H1 (cell line): ENCODE data around the gene MRPS5. TPM values are rescaled to one million over a fixed set of nuclear protein-coding genes. Genes with fewer than 3 reads are reported as not detected.

ENCODE experiments used
- CTCF ChIA-PET: fragments of 300-600 bp; sonication (Branson Sonifier 250); formaldehyde crosslinking; loops from one replicate; lab custom pipeline; 2021; ENCODE audit not compliant: partially characterized antibody; lab: Charles Lee
- POLR2A ChIA-PET: fragments of 300-600 bp; sonication (Branson Sonifier 250); formaldehyde crosslinking; loops from one replicate; lab custom pipeline; 2021; ENCODE audit warnings: inconsistent platforms; ENCODE audit not compliant: partially characterized antibody; lab: Charles Lee
- DNase-seq, 2 experiments: peaks; one replicate each; pipeline versions ENCODE4 v3.0.0 to v3.0.0-alpha.2; 2010 to 2022; ENCODE audit warnings: low spot score in 2 of 2, low read depth in 1 of 2, mixed read lengths in 1 of 2
- FAIRE-seq: peaks from 2 replicates; lab custom pipeline; 2011; peaks lifted over from hg19 to GRCh38; lab: Jason Lieb, UNC
- H2AFZ ChIP-seq: 2 replicates; pipeline ENCODE4 v1.8.1; 2012; ENCODE audit warnings: low read length, inconsistent platforms
- H2AK5ac ChIP-seq: 2 replicates; pipeline ENCODE4 v1.6.1; 2013; ENCODE audit warnings: low read depth, low read length
- H2BK120ac ChIP-seq: replicated peaks from 2 replicates; pipeline ENCODE3; 2013; ENCODE audit warnings: low read depth, low read length, inconsistent platforms
- H2BK12ac ChIP-seq: 2 replicates; pipeline ENCODE4 v1.6.1; 2013; ENCODE audit warnings: low read depth, low read length
- H2BK15ac ChIP-seq: 2 replicates; pipeline ENCODE4 v1.6.1; 2013; ENCODE audit warnings: low read length
- H2BK20ac ChIP-seq: 2 replicates; pipeline ENCODE4 v1.6.1; 2013; ENCODE audit warnings: low read length
- H2BK5ac ChIP-seq: 2 replicates; pipeline ENCODE4 v1.6.1; 2013; ENCODE audit warnings: low read depth, low read length
- H3K14ac ChIP-seq: 2 replicates; pipeline ENCODE4 v1.6.1; 2013; ENCODE audit warnings: inconsistent platforms; ENCODE audit not compliant: insufficient read length
- H3K18ac ChIP-seq: 2 replicates; pipeline ENCODE4 v1.6.1; 2013; ENCODE audit warnings: low read length; ENCODE audit errors: extremely low read depth
- H3K23ac ChIP-seq: 2 replicates; pipeline ENCODE4 v1.6.1; 2013; ENCODE audit warnings: inconsistent platforms; ENCODE audit not compliant: insufficient read length
- H3K23me2 ChIP-seq: 2 replicates; pipeline ENCODE4 v1.6.1; 2013; ENCODE audit warnings: low read depth, low read length
- H3K27ac ChIP-seq: 2 replicates; pipeline ENCODE4 v1.6.1; 2011; ENCODE audit warnings: low read depth, low read length, inconsistent platforms
- H3K27me3 ChIP-seq, 4 experiments: replicated peaks in 1 of 4; 1 replicate in 1 of 4; 2 replicates in 3 of 4; pipeline versions ENCODE4 v1.6.1 to v1.8.1; 2011 to 2013; ENCODE audit warnings: low read length in 3 of 4, mild to moderate bottlenecking in 3 of 4, inconsistent platforms in 2 of 4, mixed read lengths in 2 of 4, moderate library complexity in 1 of 4; ENCODE audit not compliant: control insufficient read depth in 3 of 4, insufficient read depth in 3 of 4; ENCODE audit errors: extremely low read depth in 1 of 4
- H3K36me3 ChIP-seq, 4 experiments: 2 replicates each; pipeline versions ENCODE4 v1.6.1 to v1.8.1; 2011 to 2013; ENCODE audit warnings: mild to moderate bottlenecking in 4 of 4, low read length in 3 of 4, moderate library complexity in 2 of 4, control low read depth in 1 of 4, inconsistent platforms in 1 of 4; ENCODE audit not compliant: insufficient read depth in 4 of 4, control insufficient read depth in 2 of 4
- H3K4ac ChIP-seq: replicated peaks from 2 replicates; pipeline ENCODE3; 2013; ENCODE audit warnings: low read length, low read depth, mixed read lengths, inconsistent platforms; ENCODE audit not compliant: insufficient read length
- H3K4me1 ChIP-seq, 4 experiments: replicated peaks in 1 of 4; 1 replicate in 1 of 4; 2 replicates in 3 of 4; pipeline versions ENCODE4 v1.6.1 to v1.8.1; 2011 to 2013; ENCODE audit warnings: low read length in 3 of 4, inconsistent platforms in 2 of 4, mixed read lengths in 1 of 4; ENCODE audit not compliant: insufficient read depth in 4 of 4, control insufficient read depth in 3 of 4
- H3K4me2 ChIP-seq, 2 experiments: 2 replicates each; pipeline versions ENCODE4 v1.6.1 to v1.8.1; 2011 to 2013; ENCODE audit warnings: low read depth in 2 of 2, low read length in 2 of 2, control low read depth in 1 of 2, inconsistent platforms in 1 of 2, mild to moderate bottlenecking in 1 of 2; ENCODE audit not compliant: insufficient read depth in 1 of 2
- H3K4me3 ChIP-seq, 4 experiments: fragments of 200-600, 300-600 bp in 1 of 4; sonication (generic), shearing (Covaris generic), sonication (Bioruptor Twin) in 1 of 4; 2 replicates each; pipeline versions ENCODE4 v1.5.1 to v1.8.1; 2011 to 2016; ENCODE audit warnings: low read length in 4 of 4, low read depth in 3 of 4, control low read depth in 2 of 4, inconsistent platforms in 2 of 4, mild to moderate bottlenecking in 2 of 4, mixed read lengths in 1 of 4, moderate library complexity in 1 of 4; ENCODE audit not compliant: insufficient read depth in 2 of 4; ENCODE audit errors: extremely low read depth in 1 of 4
- H3K56ac ChIP-seq: replicated peaks from 2 replicates; pipeline ENCODE3; 2013; ENCODE audit warnings: low read depth, mild to moderate bottlenecking, mixed read lengths, low read length, inconsistent platforms; ENCODE audit not compliant: insufficient read length
- H3K79me1 ChIP-seq: 2 replicates; pipeline ENCODE4 v1.6.1; 2013; ENCODE audit warnings: low read depth, low read length, control low read depth
- H3K79me2 ChIP-seq, 2 experiments: 2 replicates each; pipeline versions ENCODE4 v1.6.1 to v1.8.1; 2012 to 2013; ENCODE audit warnings: low read length in 2 of 2, mild to moderate bottlenecking in 2 of 2, inconsistent platforms in 1 of 2; ENCODE audit not compliant: insufficient read depth in 2 of 2, control insufficient read depth in 1 of 2
- H3K9ac ChIP-seq, 4 experiments: replicated peaks in 1 of 4; 1 replicate in 1 of 4; 2 replicates in 3 of 4; pipeline versions ENCODE4 v1.6.1 to v1.8.1; 2011 to 2013; ENCODE audit warnings: low read depth in 3 of 4, low read length in 3 of 4, control low read depth in 2 of 4, mild to moderate bottlenecking in 2 of 4, moderate library complexity in 2 of 4, inconsistent platforms in 1 of 4; ENCODE audit errors: extremely low read depth in 1 of 4
- H3K9me3 ChIP-seq, 2 experiments: 2 replicates each; pipeline versions ENCODE4 v1.6.1 to v1.8.1; 2012 to 2013; ENCODE audit warnings: mild to moderate bottlenecking in 2 of 2, moderate library complexity in 2 of 2, control low read depth in 1 of 2, inconsistent platforms in 1 of 2, low read depth in 1 of 2, low read length in 1 of 2, mixed read lengths in 1 of 2; ENCODE audit not compliant: insufficient read depth in 2 of 2
- H4K20me1 ChIP-seq, 2 experiments: replicated peaks in 1 of 2; 2 replicates each; pipeline versions ENCODE3 to v1.8.1; 2011 to 2013; ENCODE audit warnings: inconsistent platforms in 2 of 2, low read length in 2 of 2, mild to moderate bottlenecking in 1 of 2; ENCODE audit not compliant: insufficient read depth in 2 of 2, control insufficient read depth in 1 of 2
- H4K5ac ChIP-seq: 2 replicates; pipeline ENCODE4 v1.6.1; 2013; ENCODE audit warnings: low read length, low read depth, mixed read lengths, inconsistent platforms; ENCODE audit not compliant: insufficient read length
- H4K8ac ChIP-seq: 2 replicates; pipeline ENCODE4 v1.8.0; 2013; ENCODE audit warnings: mild to moderate bottlenecking, moderate library complexity, low read length, inconsistent platforms; ENCODE audit not compliant: insufficient read depth; ENCODE audit errors: extremely low read depth
- H4K91ac ChIP-seq: replicated peaks from 2 replicates; pipeline ENCODE3; 2013; ENCODE audit warnings: low read length, mixed read lengths, inconsistent platforms; ENCODE audit not compliant: insufficient read length
- JUND ChIP-seq: IDR thresholded peaks from 2 replicates; pipeline ENCODE4 v1.6.1; 2011; ENCODE audit warnings: mild to moderate bottlenecking, improper control_type of control experiment, low read length
- RAD21 ChIP-seq, 2 experiments: IDR thresholded peaks in 1 of 2; conservative IDR thresholded peaks in 1 of 2; 2 replicates each; pipeline ENCODE4 v1.6.1; 2011; ENCODE audit warnings: low read depth in 2 of 2, low read length in 2 of 2, improper control_type of control experiment in 1 of 2, inconsistent platforms in 1 of 2, mild to moderate bottlenecking in 1 of 2, moderate library complexity in 1 of 2
- WGBS, 2 experiments: shearing (Covaris generic) in 1 of 2; methylation state at CpG; one replicate each; pipeline versions ENCODE4 v1.1.6 to v1.1.7; 2013 to 2015; ENCODE audit warnings: low lambda C conversion rate in 2 of 2, mixed read lengths in 2 of 2, inconsistent platforms in 1 of 2, low coverage in 1 of 2, missing lambda C conversion rate in 1 of 2; ENCODE audit not compliant: insufficient replicate concordance in 2 of 2, insufficient coverage in 1 of 2, insufficient read length in 1 of 2; ENCODE audit errors: extremely low coverage in 1 of 2, missing lambda C conversion rate in 1 of 2; 5-methylcytosine and 5-hydroxymethylcytosine counted together
- polyA plus RNA-seq, 7 experiments: library from polyadenylated mRNA; depleted of rRNA in 3 of 7; stranded (reverse) in 5 of 7; unstranded in 2 of 7; fragments of >200 nt in 5 of 7; fragments of 200-250 nt in 2 of 7; gene quantifications; 1 replicate in 5 of 7; 2 replicates in 1 of 7; 4 replicates in 1 of 7; pipeline versions ENCODE4 v1.2.1 to v1.2.3, GENCODE V29; 2011 to 2013; ENCODE audit warnings: missing spikeins in 2 of 7, mixed read lengths in 2 of 7
- total RNA-seq: library from RNA; stranded (reverse); fragmentation: NEBNext Ultra II Directional; extraction: Animal tissue kit (Norgen Biotek cat#: 25700); gene quantifications from 2 replicates; pipeline ENCODE4 v1.2.1, GENCODE V29; 2021
- TF ChIP-seq, protein P1 (sequence below): IDR thresholded peaks from 2 replicates; pipeline ENCODE4 v1.6.1; 2012; ENCODE audit warnings: inconsistent platforms

MRPS5 gene
- total and polyA plus RNA-seq, 2 of the 8 experiments (the other 6 are each of a cell fraction or from before 2014, with no cell fraction given), result 36.7 to 53.0 TPM

DNA sequence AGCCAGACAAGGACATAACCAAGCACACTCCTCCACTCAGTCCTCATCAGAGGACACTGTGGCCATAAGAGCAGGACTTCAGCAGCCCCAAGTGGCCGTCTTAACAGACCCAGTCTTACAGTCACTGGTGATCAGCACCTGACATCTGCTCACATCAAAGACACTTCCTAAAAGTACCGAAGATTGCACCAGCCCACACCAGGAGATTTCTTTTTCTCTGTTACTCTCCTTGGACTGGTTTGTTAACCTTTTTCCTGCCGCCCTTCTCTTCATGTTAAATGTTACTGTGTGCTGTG is 44.1 kb downstream of the MRPS5 start:
- Histone ChIP-seq H2BK120ac (no peak overlapping the region), H3K18ac (no peak overlapping the region), H2AK5ac (no peak overlapping the region), H3K4me1 (peaks cover 0 to 8% (median 4%) of the 10 kb centered on the region in 4 experiments; a peak in 5 of 7 replicates), H3K4me3 (peak overlapping the region in 3 of 4 experiments; percentile 39 to 68 (median 64); a peak in 3 of 8 replicates), H3K9ac (no peak overlapping the region), H2BK20ac (no peak overlapping the region), H3K79me2 (no peaks in the 10 kb centered on the region), H3K4ac (no peak overlapping the region), H3K27me3 (peaks cover 0 to 15% (median 12%) of the 10 kb centered on the region in 4 experiments; a peak in 4 of 7 replicates), H2BK15ac (no peak overlapping the region), H3K79me1 (no peaks in the 10 kb centered on the region), H2BK5ac (no peak overlapping the region), H3K9me3 (peaks cover 1 to 26% of the 10 kb centered on the region in 2 experiments; a peak in 2 of 4 replicates), H3K4me2 (peak overlapping the region; percentile 10 to 73; a peak in 2 of 4 replicates), H4K8ac (no peak overlapping the region), H3K27ac (no peak overlapping the region), H4K5ac (no peak overlapping the region), H3K23ac (no peak overlapping the region), H3K56ac (no peak overlapping the region), H4K20me1 (no peaks in the 10 kb centered on the region), H2BK12ac (no peak overlapping the region), H3K36me3 (no peaks in the 10 kb centered on the region), H3K23me2 (0 out of 2 replicates have a peak, but pooled peaks cover 4% of the 10 kb centered on the region), H3K14ac (no peak overlapping the region), H4K91ac (no peak overlapping the region), H2AFZ (0 out of 2 replicates have a peak overlapping the region, but pooled peaks have one; percentile 65)
- FAIRE-seq (no peak), DNase-seq (no peak)
- 81% methylated on average over 3 of the region's 3 CpGs; no CpG with 5 or more reads in 1 of the 2 experiments for WGBS, 2 experiments
- ChIA-PET CTCF (interaction anchor here (1.0 to 4.6 kb wide), 9 partner anchors 8 to 81 kb away, joined by 3 to 40 read pairs (median 5); no protein-coding TSS in a partner anchor), POLR2A (no interaction called here)
- no peak for TF ChIP-seq JUND
- TF ChIP-seq, protein P1, sequence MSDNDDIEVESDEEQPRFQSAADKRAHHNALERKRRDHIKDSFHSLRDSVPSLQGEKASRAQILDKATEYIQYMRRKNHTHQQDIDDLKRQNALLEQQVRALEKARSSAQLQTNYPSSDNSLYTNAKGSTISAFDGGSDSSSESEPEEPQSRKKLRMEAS, result no peak
- peak; percentile 31 to 35; a peak in 3 of 4 replicates for TF ChIP-seq RAD21 (IDR thresholded peaks at IDR 0.05 in 1 of 2, conservative IDR thresholded peaks at IDR 0.05 in 1 of 2; ENCODE audit: low read depth in 2 of 2, low read length in 2 of 2)
